HG02884 (cell line): ENCODE results near the gene SH3GL1.
A peak's percentile ranks its signal among the peaks of the same experiment; 100 is the strongest.
"Not testable (repeated sequence)": the region's sequence is repeated elsewhere in the genome, so short reads cannot be mapped to it uniquely, and the experiment has no call there.

Experiments
- ATAC-seq: cut with Tn5 transposase; IDR thresholded peaks from one replicate; pipeline ENCODE4 v1.9.1; 2021; ENCODE audit warnings: mild to moderate bottlenecking, moderate library complexity; ENCODE audit not compliant: unreplicated experiment

SH3GL1 gene

GRCh38 chr19:4347521-4347920, 52.8 kb downstream of the SH3GL1 start:
- ATAC-seq, result no peak

- ATAC-seq, result no peak
Observed at GRCh38 chr19:4346020-4346383, 54.3 kb downstream of the SH3GL1 start.

GRCh38 chr19:4345342-4346019, 54.9 kb downstream of the SH3GL1 start:
- no peak for ATAC-seq

GRCh38 chr19:4343370-4344307, 56.7 kb downstream of the SH3GL1 start, which contains the start of gene MPND:
Gene MPND (plus strand): TSS chr19:4343562. CDS start chr19:4343594, 32 bp downstream.
- ATAC-seq, result peak; percentile 39

GRCh38 chr19:4342615-4343369, 57.6 kb downstream of the SH3GL1 start:
- ATAC-seq, result peak; percentile 82

GRCh38 chr19:4342314-4342614, 58.1 kb downstream of the SH3GL1 start:
- ATAC-seq, result no peak

- ATAC-seq, result no peak
Observed at GRCh38 chr19:4338441-4339355, 61.6 kb downstream of the SH3GL1 start, which contains the start of gene STAP2. Gene STAP2 (minus strand): TSS chr19:4338827. CDS start chr19:4338753, 74 bp downstream.

GRCh38 chr19:4337906-4338440, 62.4 kb downstream of the SH3GL1 start:
- ATAC-seq, result no peak

GRCh38 chr19:4334929-4335570, 65.3 kb downstream of the SH3GL1 start:
- no peak for ATAC-seq

- no peak for ATAC-seq
Observed at GRCh38 chr19:4329858-4330257, 70.5 kb downstream of the SH3GL1 start.

- ATAC-seq, result not testable (repeated sequence)
Observed at GRCh38 chr19:4328991-4329681, 71.2 kb downstream of the SH3GL1 start.

- peak; percentile 78 for ATAC-seq
Observed at GRCh38 chr19:4328243-4328990, 71.9 kb downstream of the SH3GL1 start.

- no peak for ATAC-seq
Observed at GRCh38 chr19:4327877-4328242, 72.5 kb downstream of the SH3GL1 start.

GRCh38 chr19:4327252-4327876, 73.0 kb downstream of the SH3GL1 start:
- no peak for ATAC-seq

- ATAC-seq, result no peak
Observed at GRCh38 chr19:4326837-4327251, 73.5 kb downstream of the SH3GL1 start.

GRCh38 chr19:4326215-4326836, 74.0 kb downstream of the SH3GL1 start:
- no peak for ATAC-seq

GRCh38 chr19:4324228-4324627, 76.1 kb downstream of the SH3GL1 start:
- ATAC-seq, result no peak
